GM23338 (cell line): ENCODE data around the gene FGGY. TPM values are rescaled to one million over a fixed set of nuclear protein-coding genes. Genes with fewer than 3 reads are reported as not detected.

Source experiments
- ATAC-seq: fragments of 200-7000 bp; cut with Tn5 transposase; 3 replicates; pipeline ENCODE4 v1.9.1; 2020
- DNase-seq: peaks from one replicate; pipeline ENCODE4 v3.0.0-alpha.2; 2015; ENCODE audit warnings: low spot score
- H2AFZ ChIP-seq: fragments of 200-600 bp; sonication (generic); 2 replicates; pipeline ENCODE4 v1.8.0; 2016; ENCODE audit warnings: antibody characterized with exemption, mild to moderate bottlenecking, moderate library complexity
- H3F3A ChIP-seq: fragments of 200-600 bp; sonication (generic); replicated peaks from 2 replicates; pipeline ENCODE4 v1.8.0; 2017; ENCODE audit warnings: antibody characterized with exemption, mixed run types, low read depth
- H3K27ac ChIP-seq: fragments of 200-600 bp; sonication (generic); 2 replicates; pipeline ENCODE4 v1.6.1; 2016; ENCODE audit warnings: low read depth
- H3K27me3 ChIP-seq: fragments of 200-600 bp; sonication (generic); 2 replicates; pipeline ENCODE4 v1.8.0; 2016; ENCODE audit warnings: mild to moderate bottlenecking, mixed run types, moderate library complexity; ENCODE audit not compliant: insufficient read depth
- H3K36me3 ChIP-seq: fragments of 200-600 bp; sonication (generic); 2 replicates; pipeline ENCODE4 v1.8.0; 2016; ENCODE audit warnings: mild to moderate bottlenecking; ENCODE audit not compliant: insufficient read depth
- H3K4me1 ChIP-seq: fragments of 200-600 bp; sonication (generic); 2 replicates; pipeline ENCODE4 v1.8.0; 2016; ENCODE audit warnings: mild to moderate bottlenecking, moderate library complexity; ENCODE audit not compliant: insufficient read depth
- H3K4me2 ChIP-seq: fragments of 200-600 bp; sonication (generic); 2 replicates; pipeline ENCODE4 v1.7.1; 2017; ENCODE audit warnings: mixed run types
- H3K4me3 ChIP-seq: fragments of 200-600 bp; sonication (generic); 2 replicates; pipeline ENCODE4 v1.6.1; 2016; ENCODE audit warnings: mixed run types
- H3K79me2 ChIP-seq: fragments of 200-600 bp; sonication (generic); replicated peaks from 2 replicates; pipeline ENCODE4 v1.8.0; 2017; ENCODE audit warnings: mild to moderate bottlenecking; ENCODE audit not compliant: insufficient read depth
- H3K9me2 ChIP-seq: fragments of 200-600 bp; sonication (generic); 2 replicates; pipeline ENCODE4 v1.8.0; 2017; ENCODE audit not compliant: insufficient read depth
- H4K20me1 ChIP-seq: fragments of 200-600 bp; sonication (generic); replicated peaks from 2 replicates; pipeline ENCODE4 v1.8.0; 2017; ENCODE audit warnings: mild to moderate bottlenecking; ENCODE audit not compliant: insufficient read depth
- H3K27ac Mint-ChIP-seq: 2 replicates; pipeline ENCODE4 v1.8.0; 2020; ENCODE audit warnings: inconsistent platforms, mild to moderate bottlenecking, moderate library complexity, mixed read lengths
- H3K27me3 Mint-ChIP-seq: 3 replicates; pipeline ENCODE4 v1.8.0; 2022; ENCODE audit warnings: low read depth, mild to moderate bottlenecking, moderate library complexity, mixed read lengths, inconsistent platforms; ENCODE audit not compliant: insufficient read depth, poor library complexity
- H3K36me3 Mint-ChIP-seq: 3 replicates; pipeline ENCODE4 v1.8.0; 2021; ENCODE audit warnings: low read depth, mild to moderate bottlenecking, inconsistent platforms, moderate library complexity, mixed read lengths
- H3K4me1 Mint-ChIP-seq: 3 replicates; pipeline ENCODE4 v1.8.0; 2020; ENCODE audit warnings: mild to moderate bottlenecking, inconsistent platforms, mixed read lengths
- H3K4me3 Mint-ChIP-seq: 3 replicates; pipeline ENCODE4 v1.8.0; 2021; ENCODE audit warnings: moderate library complexity, mild to moderate bottlenecking, inconsistent platforms, mixed read lengths
- H3K9me3 Mint-ChIP-seq: 3 replicates; pipeline ENCODE4 v1.8.0; 2020; ENCODE audit warnings: moderate library complexity, mild to moderate bottlenecking, inconsistent platforms, mixed read lengths
- ETS1 ChIP-seq: IDR thresholded peaks from 2 replicates; pipeline ENCODE4 v1.6.1; 2016; ENCODE audit warnings: antibody characterized with exemption
- POLR2AphosphoS5 ChIP-seq: IDR thresholded peaks from 2 replicates; pipeline ENCODE4 v1.6.1; 2016; ENCODE audit warnings: antibody characterized with exemption, low read depth
- REST ChIP-seq: IDR thresholded peaks from one replicate; pipeline ENCODE4 v1.6.1; 2018; ENCODE audit warnings: antibody characterized with exemption; ENCODE audit not compliant: unreplicated experiment
- polyA plus RNA-seq: library from polyadenylated mRNA; unstranded; fragments of >200 nt; fragmentation: Nextera tagmentation; extraction: Ambion mirVana; gene quantifications from 2 replicates; pipeline ENCODE4 v1.2.1, GENCODE V29; 2016
- total RNA-seq: library from RNA; depleted of rRNA; stranded (reverse); fragments of >200 nt; shearing (Covaris generic); gene quantifications from 2 replicates; pipeline ENCODE4 v1.2.3, GENCODE V29; 2014

FGGY gene
- total and polyA plus RNA-seq, 2 experiments from 2014 or later: 10.9 to 21.4 TPM

GRCh38 chr1:59703918-59704378 is 407.1 kb downstream of the FGGY start:
- peaks cover 1% of the 10 kb centered on the region; the same call in 1 of the 2 replicates for H3K4me1 ChIP-seq
- no peaks in the 10 kb centered on the region for H4K20me1 ChIP-seq
- Mint-ChIP-seq H3K9me3 (no peaks in the 10 kb centered on the region), H3K4me3 (no peak overlapping the region), H3K36me3 (no peaks in the 10 kb centered on the region; the same call in 2 of the 3 replicates), H3K27me3 (no peaks in the 10 kb centered on the region), H3K4me1 (peaks cover 4% of the 10 kb centered on the region; the same call in 2 of the 3 replicates), H3K27ac (no peak overlapping the region)
- DNase-seq (no peak), ATAC-seq (no peak)
- no peaks in the 10 kb centered on the region for H3K36me3 ChIP-seq
- H3F3A ChIP-seq: no peaks in the 10 kb centered on the region
- no peaks in the 10 kb centered on the region for H3K27me3 ChIP-seq
- no peak overlapping the region for H3K4me3 ChIP-seq
- TF ChIP-seq POLR2AphosphoS5 (no peak), ETS1 (no peak)
- no peak overlapping the region for H3K27ac ChIP-seq
- H2AFZ ChIP-seq: no peak overlapping the region
- H3K79me2 ChIP-seq: no peaks in the 10 kb centered on the region
- no peaks in the 10 kb centered on the region for H3K9me2 ChIP-seq
- H3K4me2 ChIP-seq: no peak overlapping the region

- no peaks in the 10 kb centered on the region for H3F3A ChIP-seq
- no peaks in the 10 kb centered on the region for H3K4me1 ChIP-seq
- DNase-seq (no peak), ATAC-seq (no peak)
- Mint-ChIP-seq H3K4me1 (no peaks in the 10 kb centered on the region), H3K9me3 (no peaks in the 10 kb centered on the region; the same call in 2 of the 3 replicates), H3K4me3 (no peak overlapping the region), H3K36me3 (no peaks in the 10 kb centered on the region; the same call in 2 of the 3 replicates), H3K27ac (no peak overlapping the region), H3K27me3 (no peaks in the 10 kb centered on the region)
- no peak overlapping the region for H3K27ac ChIP-seq
- H3K9me2 ChIP-seq: no peaks in the 10 kb centered on the region
- no peaks in the 10 kb centered on the region for H3K36me3 ChIP-seq
- H4K20me1 ChIP-seq: no peaks in the 10 kb centered on the region
- no peaks in the 10 kb centered on the region for H3K27me3 ChIP-seq
- no peak overlapping the region for H2AFZ ChIP-seq
- H3K4me3 ChIP-seq: no peak overlapping the region
- no peak overlapping the region for H3K4me2 ChIP-seq
- H3K79me2 ChIP-seq: no peaks in the 10 kb centered on the region
- no peak for TF ChIP-seq REST
Measured at GRCh38 chr1:59704716-59705115, 407.8 kb downstream of the FGGY start.

- H2AFZ ChIP-seq: no peak overlapping the region
- no peak overlapping the region for H3K27ac ChIP-seq
- Mint-ChIP-seq H3K9me3 (peaks cover 6% of the 10 kb centered on the region), H3K36me3 (peaks cover 3% of the 10 kb centered on the region; the same call in 2 of the 3 replicates), H3K4me1 (no peaks in the 10 kb centered on the region), H3K4me3 (no peak overlapping the region), H3K27ac (no peak overlapping the region), H3K27me3 (no peaks in the 10 kb centered on the region)
- no peak for TF ChIP-seq ETS1
- H3K4me1 ChIP-seq: no peaks in the 10 kb centered on the region
- no peaks in the 10 kb centered on the region for H4K20me1 ChIP-seq
- no peak overlapping the region for H3K4me2 ChIP-seq
- no peaks in the 10 kb centered on the region for H3K79me2 ChIP-seq
- no peak for ATAC-seq
- H3K9me2 ChIP-seq: no peaks in the 10 kb centered on the region
- no peaks in the 10 kb centered on the region for H3F3A ChIP-seq
- no peak overlapping the region for H3K4me3 ChIP-seq
- no peaks in the 10 kb centered on the region for H3K36me3 ChIP-seq
- H3K27me3 ChIP-seq: no peaks in the 10 kb centered on the region
- DNase-seq: no peak
Measured at GRCh38 chr1:59705466-59706302, 408.8 kb downstream of the FGGY start.
